Measurements from ENCODE around the gene FBXO42. TPM values are rescaled to one million over a fixed set of nuclear protein-coding genes. Genes with fewer than 3 reads are reported as not detected.

Gene FBXO42
- total and polyA plus RNA-seq, 4 donors = 5.9 to 9.4 (median 6.5) TPM

DNA sequence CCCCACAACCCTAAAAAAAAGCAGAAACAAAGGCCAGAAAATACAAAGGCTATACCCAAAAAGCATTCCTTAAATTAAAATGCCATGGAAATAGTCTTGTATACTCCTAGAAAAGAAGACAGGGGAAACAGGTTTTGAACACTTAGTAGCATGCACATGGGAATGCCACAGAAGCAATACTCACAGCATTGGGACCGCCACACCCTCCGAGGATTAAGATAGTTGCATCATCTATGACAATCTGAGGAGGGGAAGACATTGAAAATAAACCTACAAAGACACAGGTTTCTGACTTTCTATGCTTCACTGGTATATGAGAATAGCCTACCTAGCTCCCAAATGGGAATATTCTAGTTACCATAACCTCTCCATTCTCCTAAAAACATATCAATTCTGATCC is 99.4 kb downstream of the FBXO42 start:
- Histone ChIP-seq H3K9me3 (ENCODE audit: control insufficient read depth in 4 of 4, low read length in 3 of 4) (no peaks in the 10 kb centered on the region), H3K4me1 (ENCODE audit: control insufficient read depth in 4 of 4, insufficient read depth in 4 of 4, low read length in 3 of 4) (peaks cover 5 to 43% (median 40%) of the 10 kb centered on the region in 4 donors), H3K27ac (ENCODE audit: low read depth in 1 of 2, low read length in 2 of 2) (no peak overlapping the region), H3K27me3 (ENCODE audit: control insufficient read depth in 4 of 4, insufficient read depth in 4 of 4, low read length in 3 of 4) (no peaks in the 10 kb centered on the region), H3K9ac (ENCODE audit: low read depth in 1 of 2, low read length in 2 of 2) (no peak overlapping the region), H3K4me3 (ENCODE audit: low read depth in 1 of 3, low read length in 3 of 3) (no peak overlapping the region), H3K36me3 (ENCODE audit: control insufficient read depth in 4 of 4, insufficient read depth in 3 of 4, low read depth in 1 of 4, low read length in 3 of 4) (peaks cover 2 to 15% (median 14%) of the 10 kb centered on the region in 4 donors)
- WGBS = 94% methylated on average over 2 of the region's 2 CpGs
- TF ChIP-seq, protein P1, sequence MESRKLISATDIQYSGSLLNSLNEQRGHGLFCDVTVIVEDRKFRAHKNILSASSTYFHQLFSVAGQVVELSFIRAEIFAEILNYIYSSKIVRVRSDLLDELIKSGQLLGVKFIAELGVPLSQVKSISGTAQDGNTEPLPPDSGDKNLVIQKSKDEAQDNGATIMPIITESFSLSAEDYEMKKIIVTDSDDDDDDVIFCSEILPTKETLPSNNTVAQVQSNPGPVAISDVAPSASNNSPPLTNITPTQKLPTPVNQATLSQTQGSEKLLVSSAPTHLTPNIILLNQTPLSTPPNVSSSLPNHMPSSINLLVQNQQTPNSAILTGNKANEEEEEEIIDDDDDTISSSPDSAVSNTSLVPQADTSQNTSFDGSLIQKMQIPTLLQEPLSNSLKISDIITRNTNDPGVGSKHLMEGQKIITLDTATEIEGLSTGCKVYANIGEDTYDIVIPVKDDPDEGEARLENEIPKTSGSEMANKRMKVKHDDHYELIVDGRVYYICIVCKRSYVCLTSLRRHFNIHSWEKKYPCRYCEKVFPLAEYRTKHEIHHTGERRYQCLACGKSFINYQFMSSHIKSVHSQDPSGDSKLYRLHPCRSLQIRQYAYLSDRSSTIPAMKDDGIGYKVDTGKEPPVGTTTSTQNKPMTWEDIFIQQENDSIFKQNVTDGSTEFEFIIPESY (IDR thresholded peaks at IDR 0.05) = no peak
- TF ChIP-seq FOXA1 (IDR thresholded peaks at IDR 0.05) = no peak
- DNase-seq (ENCODE audit: low spot score) = no peak

DNA sequence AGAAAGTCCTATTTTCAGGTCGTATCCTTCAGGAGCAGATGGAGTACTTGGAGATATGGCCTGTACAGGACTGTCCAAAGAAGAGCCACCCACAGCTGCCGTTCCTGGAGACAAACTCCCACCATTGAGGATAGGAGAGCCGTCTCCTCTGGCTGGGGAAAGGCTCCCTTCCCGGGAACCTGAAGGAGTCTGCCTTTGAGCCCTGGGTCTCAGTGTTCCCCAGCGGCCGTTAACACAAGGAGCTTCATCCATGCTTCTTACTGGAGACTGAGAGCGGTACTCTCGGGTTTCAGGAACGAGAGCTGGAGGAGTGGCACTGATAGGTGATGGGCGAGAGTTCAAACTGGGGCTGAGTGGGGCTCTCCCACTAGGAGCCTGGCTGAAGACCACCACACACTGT is 100.9 kb downstream of the FBXO42 start:
- 93% methylated on average over 10 of the region's 10 CpGs for WGBS
- DNase-seq (ENCODE audit: low spot score) = no peak

More for the DNA sequence above, 100.9 kb downstream of the FBXO42 start:
- Histone ChIP-seq H3K36me3 (ENCODE audit: control insufficient read depth in 4 of 4, insufficient read depth in 3 of 4, low read depth in 1 of 4, low read length in 3 of 4) (peaks cover 2 to 15% (median 14%) of the 10 kb centered on the region in 4 donors), H3K9me3 (ENCODE audit: control insufficient read depth in 4 of 4, low read length in 3 of 4) (no peaks in the 10 kb centered on the region), H3K27me3 (ENCODE audit: control insufficient read depth in 4 of 4, insufficient read depth in 4 of 4, low read length in 3 of 4) (no peaks in the 10 kb centered on the region), H3K4me3 (ENCODE audit: low read depth in 1 of 3, low read length in 3 of 3) (no peak overlapping the region), H3K9ac (ENCODE audit: low read depth in 1 of 2, low read length in 2 of 2) (no peak overlapping the region), H3K4me1 (ENCODE audit: control insufficient read depth in 4 of 4, insufficient read depth in 4 of 4, low read length in 3 of 4) (peaks cover 5 to 48% (median 43%) of the 10 kb centered on the region in 4 donors), H3K27ac (ENCODE audit: low read depth in 1 of 2, low read length in 2 of 2) (no peak overlapping the region)
- TF ChIP-seq RXRA (IDR thresholded peaks at IDR 0.05) (no peak), RAD21 (IDR thresholded peaks at IDR 0.05) (no peak), JUND (IDR thresholded peaks at IDR 0.05) (no peak), NR2F2 (IDR thresholded peaks at IDR 0.05) (no peak), YY1 (IDR thresholded peaks at IDR 0.05) (no peak), HNF4G (IDR thresholded peaks at IDR 0.05) (no peak), FOXA2 (IDR thresholded peaks at IDR 0.05) (no peak), GABPA (IDR thresholded peaks at IDR 0.05 in 1 of 2, conservative IDR thresholded peaks at IDR 0.05 in 1 of 2) (no peak), HNF4A (conservative IDR thresholded peaks at IDR 0.05) (no peak), FOXA1 (IDR thresholded peaks at IDR 0.05) (no peak), TAF1 (conservative IDR thresholded peaks at IDR 0.05) (no peak), EGR1 (IDR thresholded peaks at IDR 0.05; ENCODE audit: low read depth in 2 of 2) (no peak), SP1 (IDR thresholded peaks at IDR 0.05) (no peak)
- TF ChIP-seq, protein P2, sequence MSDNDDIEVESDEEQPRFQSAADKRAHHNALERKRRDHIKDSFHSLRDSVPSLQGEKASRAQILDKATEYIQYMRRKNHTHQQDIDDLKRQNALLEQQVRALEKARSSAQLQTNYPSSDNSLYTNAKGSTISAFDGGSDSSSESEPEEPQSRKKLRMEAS (IDR thresholded peaks at IDR 0.05) = no peak
- TF ChIP-seq, protein P1 (IDR thresholded peaks at IDR 0.05) = no peak
- TF ChIP-seq, protein P3, sequence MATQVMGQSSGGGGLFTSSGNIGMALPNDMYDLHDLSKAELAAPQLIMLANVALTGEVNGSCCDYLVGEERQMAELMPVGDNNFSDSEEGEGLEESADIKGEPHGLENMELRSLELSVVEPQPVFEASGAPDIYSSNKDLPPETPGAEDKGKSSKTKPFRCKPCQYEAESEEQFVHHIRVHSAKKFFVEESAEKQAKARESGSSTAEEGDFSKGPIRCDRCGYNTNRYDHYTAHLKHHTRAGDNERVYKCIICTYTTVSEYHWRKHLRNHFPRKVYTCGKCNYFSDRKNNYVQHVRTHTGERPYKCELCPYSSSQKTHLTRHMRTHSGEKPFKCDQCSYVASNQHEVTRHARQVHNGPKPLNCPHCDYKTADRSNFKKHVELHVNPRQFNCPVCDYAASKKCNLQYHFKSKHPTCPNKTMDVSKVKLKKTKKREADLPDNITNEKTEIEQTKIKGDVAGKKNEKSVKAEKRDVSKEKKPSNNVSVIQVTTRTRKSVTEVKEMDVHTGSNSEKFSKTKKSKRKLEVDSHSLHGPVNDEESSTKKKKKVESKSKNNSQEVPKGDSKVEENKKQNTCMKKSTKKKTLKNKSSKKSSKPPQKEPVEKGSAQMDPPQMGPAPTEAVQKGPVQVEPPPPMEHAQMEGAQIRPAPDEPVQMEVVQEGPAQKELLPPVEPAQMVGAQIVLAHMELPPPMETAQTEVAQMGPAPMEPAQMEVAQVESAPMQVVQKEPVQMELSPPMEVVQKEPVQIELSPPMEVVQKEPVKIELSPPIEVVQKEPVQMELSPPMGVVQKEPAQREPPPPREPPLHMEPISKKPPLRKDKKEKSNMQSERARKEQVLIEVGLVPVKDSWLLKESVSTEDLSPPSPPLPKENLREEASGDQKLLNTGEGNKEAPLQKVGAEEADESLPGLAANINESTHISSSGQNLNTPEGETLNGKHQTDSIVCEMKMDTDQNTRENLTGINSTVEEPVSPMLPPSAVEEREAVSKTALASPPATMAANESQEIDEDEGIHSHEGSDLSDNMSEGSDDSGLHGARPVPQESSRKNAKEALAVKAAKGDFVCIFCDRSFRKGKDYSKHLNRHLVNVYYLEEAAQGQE (IDR thresholded peaks at IDR 0.05) = no peak
- TF ChIP-seq, protein P4, sequence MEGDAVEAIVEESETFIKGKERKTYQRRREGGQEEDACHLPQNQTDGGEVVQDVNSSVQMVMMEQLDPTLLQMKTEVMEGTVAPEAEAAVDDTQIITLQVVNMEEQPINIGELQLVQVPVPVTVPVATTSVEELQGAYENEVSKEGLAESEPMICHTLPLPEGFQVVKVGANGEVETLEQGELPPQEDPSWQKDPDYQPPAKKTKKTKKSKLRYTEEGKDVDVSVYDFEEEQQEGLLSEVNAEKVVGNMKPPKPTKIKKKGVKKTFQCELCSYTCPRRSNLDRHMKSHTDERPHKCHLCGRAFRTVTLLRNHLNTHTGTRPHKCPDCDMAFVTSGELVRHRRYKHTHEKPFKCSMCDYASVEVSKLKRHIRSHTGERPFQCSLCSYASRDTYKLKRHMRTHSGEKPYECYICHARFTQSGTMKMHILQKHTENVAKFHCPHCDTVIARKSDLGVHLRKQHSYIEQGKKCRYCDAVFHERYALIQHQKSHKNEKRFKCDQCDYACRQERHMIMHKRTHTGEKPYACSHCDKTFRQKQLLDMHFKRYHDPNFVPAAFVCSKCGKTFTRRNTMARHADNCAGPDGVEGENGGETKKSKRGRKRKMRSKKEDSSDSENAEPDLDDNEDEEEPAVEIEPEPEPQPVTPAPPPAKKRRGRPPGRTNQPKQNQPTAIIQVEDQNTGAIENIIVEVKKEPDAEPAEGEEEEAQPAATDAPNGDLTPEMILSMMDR (IDR thresholded peaks at IDR 0.05; ENCODE audit: low read depth, low read length, missing input control) = no peak
- TF ChIP-seq, protein P5, sequence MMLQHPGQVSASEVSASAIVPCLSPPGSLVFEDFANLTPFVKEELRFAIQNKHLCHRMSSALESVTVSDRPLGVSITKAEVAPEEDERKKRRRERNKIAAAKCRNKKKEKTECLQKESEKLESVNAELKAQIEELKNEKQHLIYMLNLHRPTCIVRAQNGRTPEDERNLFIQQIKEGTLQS (IDR thresholded peaks at IDR 0.05) = no peak
